Measurements from ENCODE around the gene VAMP3.

DNA sequence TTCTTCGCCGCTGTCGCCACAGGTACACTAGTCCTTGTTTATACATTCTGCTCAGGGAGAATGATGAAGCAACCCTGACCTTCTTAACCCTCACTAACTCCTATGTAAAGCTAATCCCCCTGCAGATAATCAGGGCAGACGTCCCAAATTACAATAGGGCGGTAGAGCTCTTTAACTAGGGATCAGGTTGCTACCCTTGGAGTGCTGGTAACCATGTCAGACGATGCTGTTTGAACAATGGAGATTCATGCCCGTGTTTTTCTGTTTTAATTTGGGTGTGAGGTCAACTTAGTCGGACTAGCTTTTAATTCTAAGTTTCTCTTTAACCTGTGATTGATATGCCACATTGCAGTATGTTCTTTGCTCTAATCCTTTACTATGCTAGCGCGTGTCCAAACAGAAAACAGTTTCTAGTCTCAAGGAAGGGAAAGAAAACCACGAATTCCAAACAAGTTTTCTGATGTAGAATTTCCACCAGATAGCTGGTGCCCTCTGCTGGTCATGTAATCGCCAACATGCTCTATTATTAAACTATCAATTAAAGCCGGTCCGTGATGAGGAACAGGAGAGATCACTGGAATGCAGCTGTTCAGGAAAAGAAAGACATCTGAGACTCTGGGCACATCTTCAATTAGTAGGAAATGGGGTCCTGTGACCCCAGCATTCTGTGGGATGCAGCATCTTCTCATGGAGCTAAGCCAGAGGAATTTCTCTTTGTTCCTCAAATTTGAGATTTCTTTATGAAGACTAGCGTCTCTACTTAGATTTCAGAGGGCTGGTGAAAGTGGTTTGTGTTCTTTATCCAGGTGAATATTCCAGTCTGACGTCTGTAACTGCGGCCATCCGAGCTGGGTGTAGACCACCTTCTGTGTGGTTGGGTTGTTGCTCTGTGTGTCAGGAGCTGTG is 18.3 kb upstream of the VAMP3 start:
- TF ChIP-seq, protein P1, sequence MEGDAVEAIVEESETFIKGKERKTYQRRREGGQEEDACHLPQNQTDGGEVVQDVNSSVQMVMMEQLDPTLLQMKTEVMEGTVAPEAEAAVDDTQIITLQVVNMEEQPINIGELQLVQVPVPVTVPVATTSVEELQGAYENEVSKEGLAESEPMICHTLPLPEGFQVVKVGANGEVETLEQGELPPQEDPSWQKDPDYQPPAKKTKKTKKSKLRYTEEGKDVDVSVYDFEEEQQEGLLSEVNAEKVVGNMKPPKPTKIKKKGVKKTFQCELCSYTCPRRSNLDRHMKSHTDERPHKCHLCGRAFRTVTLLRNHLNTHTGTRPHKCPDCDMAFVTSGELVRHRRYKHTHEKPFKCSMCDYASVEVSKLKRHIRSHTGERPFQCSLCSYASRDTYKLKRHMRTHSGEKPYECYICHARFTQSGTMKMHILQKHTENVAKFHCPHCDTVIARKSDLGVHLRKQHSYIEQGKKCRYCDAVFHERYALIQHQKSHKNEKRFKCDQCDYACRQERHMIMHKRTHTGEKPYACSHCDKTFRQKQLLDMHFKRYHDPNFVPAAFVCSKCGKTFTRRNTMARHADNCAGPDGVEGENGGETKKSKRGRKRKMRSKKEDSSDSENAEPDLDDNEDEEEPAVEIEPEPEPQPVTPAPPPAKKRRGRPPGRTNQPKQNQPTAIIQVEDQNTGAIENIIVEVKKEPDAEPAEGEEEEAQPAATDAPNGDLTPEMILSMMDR (IDR thresholded peaks at IDR 0.05): peak; percentile 59 to 80 (median 71)
- no peak for TF ChIP-seq POLR2A (IDR thresholded peaks at IDR 0.05)

Data from thyroid gland (tissue), 4 donors.